OCI-LY1 (cell line): Measurements from ENCODE around the gene PCNX3.
A peak's percentile ranks its signal among the peaks of the same experiment; 100 is the strongest.

Source experiments
- H2AFZ ChIP-seq: fragments of 200-600 bp; sonication (generic), shearing (Covaris generic); 2 replicates; pipeline ENCODE4 v1.6.0; 2014; ENCODE audit warnings: antibody characterized with exemption, mild to moderate bottlenecking, low read length
- H3F3A ChIP-seq: fragments of 200-600 bp; sonication (generic), shearing (Covaris generic); 2 replicates; pipeline ENCODE4 v1.6.0; 2014; ENCODE audit warnings: mild to moderate bottlenecking, antibody characterized with exemption, low read length, moderate library complexity; ENCODE audit not compliant: insufficient read depth
- H3K27ac ChIP-seq: fragments of 200-600 bp; sonication (generic); 2 replicates; pipeline ENCODE4 v1.5.1; 2014; ENCODE audit warnings: low read length, mixed run types, mild to moderate bottlenecking, low read depth; ENCODE audit not compliant: poor library complexity, severe bottlenecking
- H3K27me3 ChIP-seq: fragments of 200-600 bp; sonication (generic); 2 replicates; pipeline ENCODE4 v1.6.0; 2014; ENCODE audit warnings: antibody characterized with exemption, mild to moderate bottlenecking, low read length, moderate library complexity; ENCODE audit not compliant: insufficient read depth
- H3K36me3 ChIP-seq: fragments of 200-600 bp; sonication (generic); 2 replicates; pipeline ENCODE4 v1.6.1; 2014; ENCODE audit warnings: mild to moderate bottlenecking, antibody characterized with exemption, low read length, moderate library complexity, mixed read lengths; ENCODE audit not compliant: insufficient read depth
- H3K4me1 ChIP-seq: fragments of 200-600 bp; sonication (generic); 2 replicates; pipeline ENCODE4 v1.5.1; 2014; ENCODE audit warnings: mild to moderate bottlenecking, low read length, moderate library complexity; ENCODE audit not compliant: insufficient read depth, severe bottlenecking
- H3K4me2 ChIP-seq: fragments of 200-600 bp; sonication (generic), shearing (Covaris generic); 2 replicates; pipeline ENCODE4 v1.6.1; 2014; ENCODE audit warnings: low read length
- H3K4me3 ChIP-seq: fragments of 200-600 bp; sonication (generic); 2 replicates; pipeline ENCODE4 v1.5.1; 2014; ENCODE audit warnings: low read length, low read depth, mild to moderate bottlenecking, mixed read lengths; ENCODE audit not compliant: poor library complexity, severe bottlenecking
- H3K79me2 ChIP-seq: fragments of 200-600 bp; shearing (Covaris generic); 2 replicates; pipeline ENCODE4 v1.6.1; 2016; ENCODE audit warnings: mixed run types, low read length, mixed read lengths; ENCODE audit not compliant: insufficient read depth
- H3K9ac ChIP-seq: fragments of 200-600 bp; sonication (generic), shearing (Covaris generic); 2 replicates; pipeline ENCODE4 v1.6.1; 2014; ENCODE audit warnings: mild to moderate bottlenecking, low read length, mixed read lengths
- H3K9me2 ChIP-seq: fragments of 200-600 bp; sonication (generic), shearing (Covaris generic); 2 replicates; pipeline ENCODE4 v1.6.1; 2014; ENCODE audit warnings: low read depth, mild to moderate bottlenecking, low read length, mixed read lengths
- H3K9me3 ChIP-seq: fragments of 200-600 bp; shearing (Covaris generic); 2 replicates; pipeline ENCODE4 v1.6.1; 2014; ENCODE audit warnings: low read length, mixed read lengths
- H4K20me1 ChIP-seq: fragments of 200-600 bp; sonication (generic), shearing (Covaris generic); 2 replicates; pipeline ENCODE4 v1.6.0; 2016; ENCODE audit warnings: mild to moderate bottlenecking, low read length; ENCODE audit not compliant: insufficient read depth
- CTCF ChIP-seq: fragments of 200-600 bp; sonication (generic), shearing (Covaris generic); IDR thresholded peaks from 2 replicates; pipeline ENCODE4 v1.5.1; 2017; ENCODE audit warnings: mild to moderate bottlenecking, antibody characterized with exemption, low read length, moderate library complexity, mixed read lengths
- EZH2 ChIP-seq: fragments of 200-600 bp; sonication (generic), shearing (Covaris generic); IDR thresholded peaks from 2 replicates; pipeline ENCODE4 v1.8.0; 2017; ENCODE audit warnings: borderline replicate concordance, mixed run types, mild to moderate bottlenecking, antibody characterized with exemption, low read length, moderate library complexity, mixed read lengths

PCNX3 gene

DNA sequence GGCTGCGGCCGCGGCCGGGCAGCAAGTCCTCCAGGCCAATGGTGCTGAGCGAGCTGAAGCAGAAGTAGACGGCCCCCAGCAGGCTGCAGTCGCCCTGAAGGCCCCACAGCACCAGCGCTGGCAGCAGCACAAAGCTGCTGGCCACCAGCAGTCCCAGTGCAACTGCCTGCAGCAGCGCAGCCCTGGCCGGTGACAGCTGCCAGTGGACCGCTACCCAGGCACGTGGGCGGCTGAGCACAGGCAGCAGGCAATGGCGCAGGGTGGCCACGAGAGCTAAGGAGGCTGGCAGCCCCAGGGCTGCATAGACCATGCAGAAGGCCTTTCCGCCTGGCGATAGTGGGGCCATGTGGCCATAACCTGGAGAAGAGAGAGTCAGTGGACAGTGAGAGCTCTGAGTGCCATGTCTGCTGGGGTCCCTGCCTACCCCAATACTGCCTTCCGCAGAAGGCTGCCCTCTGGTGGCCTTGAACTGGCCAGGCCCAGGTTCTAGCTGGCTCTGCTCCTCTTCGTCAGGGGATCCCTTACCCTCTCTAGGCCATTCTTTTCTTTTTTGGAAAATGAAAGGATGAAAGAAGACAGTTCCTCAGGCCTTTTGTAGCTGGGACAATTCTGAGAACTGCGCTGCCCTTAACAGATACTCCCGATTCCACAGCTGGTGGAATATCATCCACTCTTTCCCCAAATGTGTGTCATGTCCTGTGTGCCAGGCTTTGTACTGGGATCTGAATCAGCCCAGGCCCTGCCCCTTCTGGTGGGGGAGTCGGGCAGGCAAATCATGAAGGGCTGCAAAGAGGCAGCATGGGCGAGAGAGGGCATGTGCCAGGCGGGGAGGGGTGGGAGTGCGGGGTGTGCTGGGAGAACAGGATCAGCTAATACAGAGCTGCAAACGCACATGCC is 21.8 kb upstream of the PCNX3 start:
- H3K27ac ChIP-seq: no peak overlapping the region
- TF ChIP-seq CTCF (peak; percentile 63), EZH2 (no peak)

DNA sequence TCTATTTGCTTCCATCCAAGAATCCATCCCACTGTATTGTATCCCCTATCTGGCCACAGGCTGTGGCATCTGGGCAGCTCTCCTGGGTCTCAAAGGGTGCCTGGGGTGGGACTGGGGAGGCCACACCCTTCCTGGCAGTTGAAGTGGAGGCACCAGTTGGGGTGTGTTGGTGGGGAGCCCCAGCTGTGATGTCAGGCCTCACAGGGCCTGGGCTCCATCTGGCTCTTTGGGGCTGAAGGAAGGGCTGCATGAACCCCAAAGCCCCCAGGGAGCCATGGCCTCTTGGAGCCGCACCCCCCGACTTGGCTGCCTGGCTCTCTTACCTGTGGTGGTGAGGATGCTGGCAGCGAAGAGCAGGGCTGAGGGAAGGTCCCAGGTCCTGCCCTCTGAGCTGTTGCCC is 20.4 kb upstream of the PCNX3 start:
- no peak overlapping the region for H3K4me3 ChIP-seq
- TF ChIP-seq CTCF: no peak
- TF ChIP-seq EZH2: no peak
- no peaks in the 10 kb centered on the region for H3K27me3 ChIP-seq
- H3K4me1 ChIP-seq: peaks cover 6% of the 10 kb centered on the region
- no peak overlapping the region for H3K4me2 ChIP-seq
- no peaks in the 10 kb centered on the region for H3K9me3 ChIP-seq
- no peaks in the 10 kb centered on the region for H3F3A ChIP-seq
- H3K9me2 ChIP-seq: no peaks in the 10 kb centered on the region
- H3K9ac ChIP-seq: no peak overlapping the region
- H3K79me2 ChIP-seq: no peaks in the 10 kb centered on the region
- no peak overlapping the region for H3K27ac ChIP-seq
- H4K20me1 ChIP-seq: no peaks in the 10 kb centered on the region
- H3K36me3 ChIP-seq: peaks cover 17% of the 10 kb centered on the region
- no peak overlapping the region for H2AFZ ChIP-seq

More for the DNA sequence above, 21.8 kb upstream of the PCNX3 start:
- Histone ChIP-seq H2AFZ (no peak overlapping the region), H3K4me3 (no peak overlapping the region), H3F3A (no peaks in the 10 kb centered on the region), H3K79me2 (no peaks in the 10 kb centered on the region), H3K36me3 (peaks cover 13% of the 10 kb centered on the region), H4K20me1 (no peaks in the 10 kb centered on the region), H3K9me2 (no peaks in the 10 kb centered on the region), H3K4me2 (no peak overlapping the region), H3K9ac (no peak overlapping the region), H3K4me1 (peaks cover 13% of the 10 kb centered on the region), H3K9me3 (no peaks in the 10 kb centered on the region), H3K27me3 (no peaks in the 10 kb centered on the region)

- no peaks in the 10 kb centered on the region for H3F3A ChIP-seq
- no peak within 1 kb of the TSS for H3K27ac ChIP-seq
Measured at GRCh38 chr11:65595543-65596281, 19.9 kb upstream of the PCNX3 start, which contains the start of gene KCNK7. KCNK7 (minus strand) TSS chr11:65595800; CDS start chr11:65595772, 28 bp downstream.

More at GRCh38 chr11:65595543-65596281, 19.9 kb upstream of the PCNX3 start, which contains the start of gene KCNK7:
- H3K4me3 ChIP-seq: no peak within 1 kb of the TSS
- no peak within 1 kb of the TSS for H3K4me2 ChIP-seq
- no peaks in the 10 kb centered on the region for H3K79me2 ChIP-seq
- TF ChIP-seq CTCF: no peak
- TF ChIP-seq EZH2: no peak
- no peaks in the 10 kb centered on the region for H3K27me3 ChIP-seq
- peaks cover under 1% of the 10 kb centered on the region for H3K4me1 ChIP-seq
- H3K36me3 ChIP-seq: peaks cover 17% of the 10 kb centered on the region
- no peaks in the 10 kb centered on the region for H4K20me1 ChIP-seq
- H3K9ac ChIP-seq: no peak within 1 kb of the TSS
- H2AFZ ChIP-seq: no peak within 1 kb of the TSS
- no peaks in the 10 kb centered on the region for H3K9me3 ChIP-seq
- H3K9me2 ChIP-seq: no peaks in the 10 kb centered on the region
